GM12878 (cell line): ENCODE measurements around the gene KDM5B. TPM values are rescaled to one million over a fixed set of nuclear protein-coding genes. Genes with fewer than 3 reads are reported as not detected.

Experiments
- ATAC-seq: fragments of 200-7000 bp; cut with Tn5 transposase; 3 replicates; pipeline ENCODE4 v1.9.1; 2020; ENCODE audit warnings: mild to moderate bottlenecking, moderate library complexity
- BruUV-seq: library from RNA; stranded (reverse); fragments of 400-500 nt; replicated peaks from 2 replicates; lab custom pipeline; 2021; lab: Mats Ljungman, UMichigan
- CTCF ChIA-PET: fragments of 300-600 bp; sonication (Branson Sonifier 250); formaldehyde crosslinking; extraction: SDS; loops from one replicate; lab custom pipeline; 2021; ENCODE audit warnings: inconsistent platforms; lab: Yijun Ruan, JAX
- POLR2A ChIA-PET: fragments of 350-600 bp; formaldehyde crosslinking; extraction: SDS; loops from one replicate; lab custom pipeline; 2021; ENCODE audit warnings: inconsistent platforms; lab: Charles Lee
- RAD21 ChIA-PET: fragments of 300-600 bp; sonication (Branson Sonifier 250); formaldehyde crosslinking; loops from one replicate; lab custom pipeline; 2023; ENCODE audit warnings: antibody characterized with exemption; ENCODE audit not compliant: unreplicated experiment; lab: Charles Lee
- SMC1A ChIA-PET: fragments of 300-600 bp; sonication (Branson Sonifier 250); formaldehyde crosslinking; loops from one replicate; lab custom pipeline; 2023; ENCODE audit not compliant: unreplicated experiment, uncharacterized antibody; lab: Charles Lee
- DNase-seq: peaks from one replicate; pipeline ENCODE4 v3.0.0-alpha.2; 2011; ENCODE audit warnings: low read depth, low spot score
- FAIRE-seq: peaks from 3 replicates; lab custom pipeline; 2011; peaks lifted over from hg19 to GRCh38; lab: Jason Lieb, UNC
- H2AFZ ChIP-seq: 2 replicates; pipeline ENCODE4 v1.6.0; 2011; ENCODE audit warnings: low read depth, low read length, control low read depth; ENCODE audit not compliant: control insufficient read depth
- H3K27ac ChIP-seq: 2 replicates; pipeline ENCODE4 v1.5.1; 2011; ENCODE audit warnings: control low read depth; ENCODE audit not compliant: control insufficient read depth, insufficient read depth
- H3K27me3 ChIP-seq, 2 experiments: replicated peaks in 1 of 2; 2 replicates each; pipeline versions ENCODE4 v1.6.0 to v1.6.1; 2011; ENCODE audit warnings: low read length in 1 of 2; ENCODE audit not compliant: control insufficient read depth in 2 of 2, insufficient read depth in 2 of 2
- H3K36me3 ChIP-seq, 2 experiments: 2 replicates each; pipeline ENCODE4 v1.5.1; 2011; ENCODE audit warnings: low read length in 1 of 2; ENCODE audit not compliant: control insufficient read depth in 2 of 2, insufficient read depth in 2 of 2
- H3K4me1 ChIP-seq: 2 replicates; pipeline ENCODE4 v1.6.1; 2011; ENCODE audit warnings: mild to moderate bottlenecking, low read length, moderate library complexity, mixed read lengths; ENCODE audit not compliant: control insufficient read depth, insufficient read depth
- H3K4me2 ChIP-seq: 2 replicates; pipeline ENCODE4 v1.6.0; 2011; ENCODE audit warnings: control low read depth; ENCODE audit not compliant: control insufficient read depth, insufficient read depth
- H3K4me3 ChIP-seq: fragments of 200-600 bp; sonication (generic); 2 replicates; pipeline ENCODE4 v1.5.1; 2016
- H3K79me2 ChIP-seq: 2 replicates; pipeline ENCODE4 v1.6.0; 2011; ENCODE audit warnings: low read length; ENCODE audit not compliant: control insufficient read depth, insufficient read depth
- H3K9ac ChIP-seq: 2 replicates; pipeline ENCODE4 v1.8.0; 2011; ENCODE audit warnings: low read length, control low read depth, mixed read lengths; ENCODE audit not compliant: control insufficient read depth, insufficient read depth
- H3K9me3 ChIP-seq: replicated peaks from 3 replicates; pipeline ENCODE4 v1.5.1; 2011; ENCODE audit warnings: mild to moderate bottlenecking, low read length; ENCODE audit not compliant: control insufficient read depth, insufficient read depth
- H4K20me1 ChIP-seq: 2 replicates; pipeline ENCODE4 v1.6.0; 2011; ENCODE audit not compliant: control insufficient read depth, insufficient read depth
- BCLAF1 ChIP-seq: fragments of 450-650 bp; IDR thresholded peaks from 2 replicates; pipeline ENCODE4 v1.6.1; 2017; ENCODE audit warnings: antibody characterized with exemption, mild to moderate bottlenecking, moderate library complexity
- CHD2 ChIP-seq: IDR thresholded peaks from 2 replicates; pipeline ENCODE4 v1.6.1; 2011; ENCODE audit warnings: low read depth, low read length, improper control_type of control experiment, borderline replicate concordance
- CREB1 ChIP-seq: IDR thresholded peaks from 2 replicates; pipeline ENCODE4 v1.6.1; 2012; ENCODE audit warnings: low read depth, mild to moderate bottlenecking, inconsistent platforms
- CTCF ChIP-seq, 3 experiments: IDR thresholded peaks in 2 of 3; conservative IDR thresholded peaks in 1 of 3; 2 replicates each; pipeline ENCODE4 v1.5.1; 2011; ENCODE audit warnings: low read depth in 3 of 3, low read length in 3 of 3, mild to moderate bottlenecking in 3 of 3, control low read depth in 2 of 3, moderate library complexity in 2 of 3, inconsistent platforms in 1 of 3, mixed read lengths in 1 of 3; ENCODE audit not compliant: control insufficient read depth in 2 of 3, insufficient read depth in 1 of 3; ENCODE audit errors: extremely low read depth in 1 of 3
- E4F1 ChIP-seq: fragments of 450-650 bp; IDR thresholded peaks from 2 replicates; pipeline ENCODE4 v1.6.1; 2018; ENCODE audit warnings: borderline replicate concordance, mild to moderate bottlenecking; ENCODE audit not compliant: partially characterized antibody
- ESRRA ChIP-seq: IDR thresholded peaks from 2 replicates; pipeline ENCODE4 v1.6.1; 2012; ENCODE audit warnings: mild to moderate bottlenecking, low read length, improper control_type of control experiment
- HDGF ChIP-seq: fragments of 450-650 bp; IDR thresholded peaks from 2 replicates; pipeline ENCODE4 v1.6.1; 2016; ENCODE audit warnings: antibody characterized with exemption
- MTA2 ChIP-seq: fragments of 450-650 bp; IDR thresholded peaks from 2 replicates; pipeline ENCODE4 v1.6.1; 2016; ENCODE audit warnings: low read depth, mild to moderate bottlenecking, moderate library complexity
- NR2F1 ChIP-seq: fragments of 450-650 bp; conservative IDR thresholded peaks from 2 replicates; pipeline ENCODE4 v1.6.1; 2017; ENCODE audit warnings: mild to moderate bottlenecking
- PKNOX1 ChIP-seq: fragments of 450-650 bp; IDR thresholded peaks from 2 replicates; pipeline ENCODE4 v1.6.1; 2016; ENCODE audit warnings: mild to moderate bottlenecking
- RB1 ChIP-seq: fragments of 450-650 bp; formaldehyde crosslinking; IDR thresholded peaks from 2 replicates; pipeline ENCODE4 v1.6.1; 2017; ENCODE audit warnings: mild to moderate bottlenecking, borderline replicate concordance
- SREBF1 ChIP-seq: IDR thresholded peaks from 2 replicates; pipeline ENCODE4 v1.6.1; 2012; ENCODE audit warnings: mild to moderate bottlenecking, low read length
- STAT3 ChIP-seq: IDR thresholded peaks from 2 replicates; pipeline ENCODE4 v1.6.1; 2011; ENCODE audit warnings: low read depth, low read length, improper control_type of control experiment
- SUZ12 ChIP-seq: fragments of 200-600 bp; sonication (generic); IDR thresholded peaks from one replicate; pipeline ENCODE4 v1.6.1; 2018; ENCODE audit warnings: antibody characterized with exemption, mild to moderate bottlenecking; ENCODE audit not compliant: unreplicated experiment
- ZBED1 ChIP-seq: IDR thresholded peaks from 2 replicates; pipeline ENCODE4 v1.6.1; 2016; ENCODE audit warnings: borderline replicate concordance
- WGBS: methylation state at CpG from one replicate; pipeline ENCODE4 v1.1.6; 2016; ENCODE audit warnings: low lambda C conversion rate; ENCODE audit not compliant: insufficient replicate concordance, insufficient coverage; ENCODE audit errors: missing lambda C conversion rate; 5-methylcytosine and 5-hydroxymethylcytosine counted together
- in situ Hi-C: fragments of 300-500 bp; cut with MboI; formaldehyde crosslinking; loops from 9 replicates; pipeline ENCODE4 v1.14.3; 2018; ENCODE audit warnings: mixed read lengths
- intact Hi-C: fragments of 100-400 bp; cut with micrococcal nuclease; formaldehyde crosslinking; loops from one replicate; pipeline ENCODE4 v1.14.2; 2022; ENCODE audit not compliant: unreplicated experiment
- polyA plus RNA-seq, 11 experiments: library from polyadenylated mRNA; depleted of rRNA in 4 of 11; unstranded in 6 of 11; stranded (reverse) in 5 of 11; fragments of >200 nt; fragmentation: Nextera tagmentation in 4 of 11; fragmentation: Illumina TruSeq in 1 of 11; extraction: Ambion mirVana in 4 of 11; extraction: Trizol in 1 of 11; gene quantifications; 1 replicate in 1 of 11; 2 replicates in 10 of 11; pipeline versions ENCODE4 v1.2.1 to v1.2.3, GENCODE V29; 2011 to 2016; ENCODE audit warnings: inconsistent platforms in 2 of 11, missing spikeins in 2 of 11, low read depth in 1 of 11
- total RNA-seq, 4 experiments: library from RNA; depleted of rRNA in 3 of 4; stranded (reverse); fragments of >200 nt in 3 of 4; fragmentation: Illumina TruSeq in 1 of 4; extraction: Trizol in 1 of 4; gene quantifications; 2 replicates each; pipeline versions ENCODE4 v1.2.1 to v1.2.3, GENCODE V29; 2013 to 2021

Gene KDM5B
- total and polyA plus RNA-seq, 10 of the 15 experiments (the other 5 are each of a cell fraction or from before 2014, with no cell fraction given) = 1.7 to 26.6 (median 8.1) TPM

- H2AFZ ChIP-seq = no peak overlapping the region
- H3K27ac ChIP-seq = no peak overlapping the region
- H3K9ac ChIP-seq = no peak overlapping the region
- FAIRE-seq (no peak), DNase-seq (no peak), ATAC-seq (no peak)
- TF ChIP-seq CTCF (IDR thresholded peaks at IDR 0.05 in 2 of 3, conservative IDR thresholded peaks at IDR 0.05 in 1 of 3; ENCODE audit: control insufficient read depth in 2 of 3, extremely low read depth in 1 of 3, insufficient read depth in 1 of 3, low read depth in 3 of 3, low read length in 3 of 3) (no peak), STAT3 (no peak), E4F1 (no peak), ESRRA (no peak), SUZ12 (no peak), NR2F1 (no peak), BCLAF1 (no peak), PKNOX1 (no peak), MTA2 (no peak), CHD2 (no peak), SREBF1 (no peak), CREB1 (no peak), HDGF (no peak), RB1 (no peak), ZBED1 (no peak)
- RAD21 ChIA-PET = no interaction called here
- in situ Hi-C loops = no loop called here
- intact Hi-C loops = no loop called here
- H3K4me3 ChIP-seq = no peak overlapping the region
- no peaks in the 10 kb centered on the region for H4K20me1 ChIP-seq
- no peaks in the 10 kb centered on the region for H3K36me3 ChIP-seq
- no TSS peak for BruUV-seq
- SMC1A ChIA-PET = no interaction called here
- POLR2A ChIA-PET = no interaction called here
- no peaks in the 10 kb centered on the region for H3K4me1 ChIP-seq
- H3K9me3 ChIP-seq = peaks cover 3% of the 10 kb centered on the region; the same call in 1 of the 3 replicates
- no peaks in the 10 kb centered on the region for H3K79me2 ChIP-seq
- WGBS = 12% methylated on average over 11 of the region's 11 CpGs
- H3K27me3 ChIP-seq = peaks cover 0 to 2% of the 10 kb centered on the region in 2 experiments; a peak in 3 of 4 replicates
- CTCF ChIA-PET = interaction anchor here (0.8 kb wide), 1 partner anchor 38 kb away, joined by 3 read pairs; no protein-coding TSS in a partner anchor
- no peak overlapping the region for H3K4me2 ChIP-seq
These were observed 126.3 kb downstream of the KDM5B start for GRCh38 chr1:202681736-202682420.
